Vagina (tissue), 2 donors: ENCODE results near the gene NELL1.

Experiments
- POLR2A ChIP-seq, 2 donors: fragments of 450-650 bp; IDR thresholded peaks; one replicate each; pipeline ENCODE4 v1.6.1; 2017; ENCODE audit warnings: antibody characterized with exemption in 2 of 2, mild to moderate bottlenecking in 2 of 2, moderate library complexity in 2 of 2
- TF ChIP-seq, protein P1 (sequence below), 3 experiments: fragments of 450-650 bp in 2 of 3; fragments of 200-600 bp in 1 of 3; sonication (generic) in 1 of 3; IDR thresholded peaks; one replicate each; pipeline ENCODE4 v1.5.1; 2017 to 2019; ENCODE audit warnings: antibody characterized with exemption in 3 of 3, mild to moderate bottlenecking in 2 of 3, moderate library complexity in 2 of 3

DNA sequence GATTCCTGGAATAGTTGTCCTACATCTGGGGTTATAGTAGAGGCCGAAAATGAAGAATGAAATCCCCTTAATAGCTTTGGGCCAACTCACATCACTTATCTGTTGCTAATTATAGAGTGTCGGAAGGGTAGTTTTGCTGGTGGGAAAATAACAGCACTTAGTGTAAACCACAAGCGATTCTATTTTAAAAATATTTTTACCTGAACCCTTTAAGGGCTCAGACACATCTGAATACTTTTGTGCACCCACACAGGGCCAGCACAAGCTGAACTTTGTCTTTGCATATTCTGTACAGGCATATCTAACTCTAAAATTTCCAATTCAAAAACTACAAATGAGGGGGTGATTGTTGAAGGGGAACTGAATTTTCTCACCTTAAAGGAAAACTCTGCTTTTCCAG is 42.4 kb upstream of the NELL1 start:
- TF ChIP-seq, protein P1, sequence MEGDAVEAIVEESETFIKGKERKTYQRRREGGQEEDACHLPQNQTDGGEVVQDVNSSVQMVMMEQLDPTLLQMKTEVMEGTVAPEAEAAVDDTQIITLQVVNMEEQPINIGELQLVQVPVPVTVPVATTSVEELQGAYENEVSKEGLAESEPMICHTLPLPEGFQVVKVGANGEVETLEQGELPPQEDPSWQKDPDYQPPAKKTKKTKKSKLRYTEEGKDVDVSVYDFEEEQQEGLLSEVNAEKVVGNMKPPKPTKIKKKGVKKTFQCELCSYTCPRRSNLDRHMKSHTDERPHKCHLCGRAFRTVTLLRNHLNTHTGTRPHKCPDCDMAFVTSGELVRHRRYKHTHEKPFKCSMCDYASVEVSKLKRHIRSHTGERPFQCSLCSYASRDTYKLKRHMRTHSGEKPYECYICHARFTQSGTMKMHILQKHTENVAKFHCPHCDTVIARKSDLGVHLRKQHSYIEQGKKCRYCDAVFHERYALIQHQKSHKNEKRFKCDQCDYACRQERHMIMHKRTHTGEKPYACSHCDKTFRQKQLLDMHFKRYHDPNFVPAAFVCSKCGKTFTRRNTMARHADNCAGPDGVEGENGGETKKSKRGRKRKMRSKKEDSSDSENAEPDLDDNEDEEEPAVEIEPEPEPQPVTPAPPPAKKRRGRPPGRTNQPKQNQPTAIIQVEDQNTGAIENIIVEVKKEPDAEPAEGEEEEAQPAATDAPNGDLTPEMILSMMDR (IDR thresholded peaks at IDR 0.05), result no peak
- TF ChIP-seq POLR2A (IDR thresholded peaks at IDR 0.05), result no peak
